GM19239 (cell line): ENCODE data around the gene PASK.
"Not testable (repeated sequence)": the region's sequence is repeated elsewhere in the genome, so short reads cannot be mapped to it uniquely, and the experiment has no call there.

ENCODE experiments used
- DNase-seq: peaks from one replicate; pipeline ENCODE4 v3.0.0; 2011; ENCODE audit warnings: low spot score; ENCODE audit not compliant: insufficient read length
- FAIRE-seq: peaks from 2 replicates; lab custom pipeline; 2011; peaks lifted over from hg19 to GRCh38; lab: Jason Lieb, UNC

Gene PASK

DNA sequence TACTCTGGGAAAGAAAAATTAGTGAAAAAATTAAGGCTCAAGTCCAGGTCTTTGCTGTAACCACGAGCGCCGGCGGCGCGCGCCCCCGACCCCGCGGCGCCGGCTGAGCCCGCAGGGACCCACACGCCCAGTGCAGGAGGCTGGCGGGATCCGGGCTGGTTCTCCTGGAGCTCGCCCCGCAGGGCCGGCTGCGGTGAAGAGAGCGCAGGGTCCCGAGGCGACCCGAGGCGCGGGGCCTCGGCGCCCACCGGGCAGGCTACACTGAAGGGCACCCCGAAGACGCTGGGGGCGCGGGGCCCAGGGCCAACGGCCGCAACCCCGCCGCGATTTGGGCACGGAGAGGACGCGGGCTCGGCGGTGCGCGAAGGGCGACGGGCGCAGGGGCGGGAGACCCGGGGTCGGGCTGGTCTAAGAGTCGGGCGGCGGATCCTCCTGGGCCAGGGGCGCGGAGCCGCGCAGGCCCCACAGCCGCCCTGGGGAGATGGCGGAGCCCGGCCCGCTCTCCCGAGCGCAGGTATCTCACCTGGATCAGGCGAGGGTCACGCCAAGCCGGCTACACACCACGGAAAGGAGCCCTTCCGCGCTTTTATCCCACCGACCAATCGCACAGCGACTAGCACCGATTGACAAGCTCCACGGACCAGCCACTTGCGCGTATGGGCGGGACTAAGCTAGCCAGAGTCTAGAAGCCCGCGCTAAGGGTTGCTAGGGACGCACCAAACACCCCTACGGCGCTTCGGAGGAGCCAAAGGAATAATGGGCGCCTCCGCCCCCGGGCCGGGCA, at the start of gene PASK:
Gene PASK (minus strand): TSS at position 582 of the 784 bp plus-strand sequence. CDS start 6,440 bp downstream, outside the sequence.
- DNase-seq = peak; percentile 94
- FAIRE-seq = peak; percentile 98

DNA sequence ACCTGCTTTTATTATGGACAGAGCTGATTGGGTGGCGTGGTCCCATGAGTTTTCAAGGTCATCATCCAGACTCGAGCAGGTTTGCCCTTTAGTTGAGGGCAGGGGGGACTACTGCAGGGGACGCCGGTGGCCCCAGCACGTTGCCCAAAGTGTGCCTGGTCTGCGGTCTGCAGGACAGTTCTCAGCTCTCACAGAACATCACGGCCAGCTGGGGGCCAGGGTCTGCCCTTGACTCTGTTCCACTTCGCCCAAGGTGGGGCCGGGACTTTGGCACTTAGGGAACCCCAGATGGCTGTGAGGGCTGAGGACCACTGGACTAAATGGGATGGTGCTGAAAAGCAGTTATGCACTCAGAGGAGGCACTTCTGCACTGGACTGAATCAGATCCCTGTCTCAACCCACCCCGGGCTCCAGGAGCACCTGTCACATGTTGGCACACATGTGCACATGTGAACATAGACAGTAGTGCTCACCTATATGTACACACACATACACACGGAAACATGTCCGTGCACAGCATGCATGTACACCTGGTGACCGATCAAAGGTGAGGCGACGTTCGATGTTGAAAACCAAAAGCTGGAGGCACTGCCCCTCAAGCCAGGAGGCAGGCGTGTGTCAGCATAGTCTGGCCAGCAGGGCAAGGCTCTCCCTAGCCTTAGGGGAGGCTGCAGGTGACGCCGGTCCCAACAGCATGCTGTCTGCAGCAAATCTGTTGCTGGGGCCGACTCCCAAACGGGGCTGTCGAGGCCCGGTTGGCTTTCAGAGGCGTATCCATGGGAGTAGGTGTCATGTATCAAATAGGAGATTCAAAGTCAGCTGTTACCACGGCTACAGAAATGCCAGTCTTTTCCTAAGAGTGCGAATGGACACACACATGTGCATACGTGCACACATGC, 49.4 kb upstream of the PASK start:
- DNase-seq = no peak
- FAIRE-seq = no peak

DNA sequence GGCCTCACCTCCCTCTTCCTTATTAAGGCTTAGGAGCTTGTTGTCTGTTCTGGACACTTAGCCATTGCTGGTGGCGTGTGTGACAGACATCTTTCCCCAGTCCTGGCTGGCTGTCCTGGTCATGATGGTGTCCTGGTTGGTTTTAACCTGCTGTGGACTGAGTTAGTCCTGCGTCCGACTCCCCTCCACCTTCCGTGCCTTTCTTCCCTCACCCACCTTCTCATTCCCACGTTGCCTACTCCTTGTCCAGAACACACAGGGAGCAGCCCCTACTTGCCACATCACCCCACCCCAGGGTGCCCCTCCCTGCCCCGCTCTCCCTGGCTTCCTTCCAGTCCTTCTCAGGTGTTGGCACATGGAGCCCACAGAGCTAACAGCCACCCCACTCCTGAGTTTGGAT, 48.7 kb upstream of the PASK start:
- FAIRE-seq (no peak), DNase-seq (no peak)

DNA sequence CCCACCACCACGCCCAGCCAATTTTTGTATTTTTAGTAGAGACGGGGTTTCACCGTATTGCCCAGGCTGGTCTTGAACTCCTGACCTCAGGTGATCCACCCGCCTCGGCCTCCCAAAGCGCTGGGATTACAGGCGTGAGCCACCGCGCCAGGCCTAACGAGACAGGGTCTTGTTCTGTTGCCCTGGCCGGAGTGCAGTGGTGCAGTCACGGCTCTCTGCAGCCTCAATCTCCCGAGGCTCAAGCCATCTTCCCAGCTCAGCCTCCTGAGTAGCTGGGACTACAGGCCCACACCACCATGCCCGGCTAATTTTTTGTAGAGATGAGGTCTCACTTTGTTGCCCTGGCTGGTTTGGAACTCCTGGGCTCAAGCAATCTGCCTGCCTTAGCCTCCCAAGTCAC, 48.0 kb upstream of the PASK start:
- not testable (repeated sequence) for FAIRE-seq, DNase-seq

DNA sequence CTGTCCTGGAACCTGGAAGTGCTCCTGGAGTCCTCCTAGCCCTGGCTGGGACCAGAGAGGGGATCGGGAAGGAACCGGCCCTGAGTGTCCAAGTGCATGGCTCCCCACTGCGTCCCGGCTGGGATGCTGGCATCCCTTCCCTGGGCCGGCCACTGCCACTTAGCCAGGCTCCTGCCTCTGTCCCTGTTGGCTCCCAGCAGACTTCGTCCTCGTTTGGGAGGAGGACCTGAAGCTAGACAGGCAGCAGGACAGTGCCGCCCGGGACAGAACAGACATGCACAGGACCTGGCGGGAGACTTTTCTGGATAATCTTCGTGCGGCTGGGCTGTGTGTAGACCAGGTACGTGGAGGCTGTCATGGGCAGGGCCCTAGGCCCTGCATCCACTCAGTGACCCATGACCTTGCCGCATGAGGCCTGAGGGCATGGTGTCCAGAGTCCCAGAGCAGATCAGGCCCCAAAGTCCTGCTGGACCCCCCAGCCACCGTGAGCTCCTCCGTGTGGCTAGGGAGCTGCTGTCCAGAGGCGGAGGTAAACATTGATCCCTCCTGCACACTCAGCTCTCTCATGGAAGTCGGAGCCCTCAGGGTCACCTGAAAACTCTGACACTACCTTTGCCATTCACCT, 46.3 kb upstream of the PASK start:
- FAIRE-seq = no peak
- DNase-seq = no peak

DNA sequence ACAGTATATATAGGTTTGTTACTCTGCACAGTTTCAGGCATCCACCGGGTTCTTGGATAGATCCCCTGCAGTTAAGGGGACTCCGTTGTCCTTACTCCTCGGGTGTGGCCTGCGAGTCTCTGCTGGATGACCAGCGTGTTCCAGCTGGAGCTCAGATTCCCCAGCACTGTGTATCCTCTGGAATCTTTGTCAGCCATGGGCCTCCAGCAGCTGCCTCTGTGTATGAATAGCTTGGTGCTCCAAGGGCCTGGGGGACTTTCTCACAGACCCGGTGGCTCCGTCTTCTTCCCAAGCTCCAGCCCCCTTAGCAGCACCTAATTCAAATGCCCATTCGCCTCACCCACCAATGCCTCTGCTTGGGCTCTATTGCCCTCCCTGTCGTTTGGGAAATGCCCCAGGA, 45.5 kb upstream of the PASK start:
- FAIRE-seq (no peak), DNase-seq (no peak)

DNA sequence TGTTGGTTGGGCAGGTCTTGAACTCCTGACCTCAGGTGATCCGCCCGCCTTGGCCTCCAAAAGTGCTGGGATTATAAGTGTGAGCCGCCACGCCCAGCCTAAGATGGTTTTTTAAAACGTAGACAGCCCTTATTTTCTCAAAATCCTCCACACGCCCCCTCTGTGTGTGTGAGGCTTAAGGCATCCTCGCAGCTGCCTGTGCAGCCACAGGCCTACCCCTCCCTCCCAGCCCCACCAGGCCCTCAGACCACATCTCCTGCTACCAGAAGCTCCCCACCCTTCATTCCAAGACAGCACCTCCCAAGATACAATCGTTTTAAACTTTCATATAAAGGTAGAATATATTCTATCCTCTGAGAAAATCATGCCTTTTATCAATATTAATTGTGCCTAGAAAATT, 44.0 kb upstream of the PASK start:
- FAIRE-seq = no peak
- no peak for DNase-seq

DNA sequence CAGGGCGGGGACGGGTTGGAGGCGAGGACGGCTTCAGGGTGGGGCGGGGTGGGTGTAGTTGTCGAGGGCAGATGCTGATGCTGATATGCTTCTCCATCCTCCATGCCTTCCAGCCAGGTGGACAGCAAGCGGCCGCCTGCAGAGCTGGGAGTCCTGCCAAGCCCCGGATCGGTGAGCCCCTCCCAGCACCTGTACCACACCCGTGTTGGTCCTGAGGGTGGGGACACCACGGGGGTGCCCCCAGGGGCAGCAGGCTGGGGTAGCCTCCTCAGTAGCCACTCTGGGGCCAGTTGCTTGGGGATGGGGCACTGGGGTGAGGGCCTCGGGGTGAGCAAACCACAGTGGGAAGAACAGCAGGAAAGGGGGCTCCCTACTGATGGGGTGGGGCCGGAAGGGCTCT, 41.8 kb upstream of the PASK start:
- DNase-seq (no peak), FAIRE-seq (no peak)

DNA sequence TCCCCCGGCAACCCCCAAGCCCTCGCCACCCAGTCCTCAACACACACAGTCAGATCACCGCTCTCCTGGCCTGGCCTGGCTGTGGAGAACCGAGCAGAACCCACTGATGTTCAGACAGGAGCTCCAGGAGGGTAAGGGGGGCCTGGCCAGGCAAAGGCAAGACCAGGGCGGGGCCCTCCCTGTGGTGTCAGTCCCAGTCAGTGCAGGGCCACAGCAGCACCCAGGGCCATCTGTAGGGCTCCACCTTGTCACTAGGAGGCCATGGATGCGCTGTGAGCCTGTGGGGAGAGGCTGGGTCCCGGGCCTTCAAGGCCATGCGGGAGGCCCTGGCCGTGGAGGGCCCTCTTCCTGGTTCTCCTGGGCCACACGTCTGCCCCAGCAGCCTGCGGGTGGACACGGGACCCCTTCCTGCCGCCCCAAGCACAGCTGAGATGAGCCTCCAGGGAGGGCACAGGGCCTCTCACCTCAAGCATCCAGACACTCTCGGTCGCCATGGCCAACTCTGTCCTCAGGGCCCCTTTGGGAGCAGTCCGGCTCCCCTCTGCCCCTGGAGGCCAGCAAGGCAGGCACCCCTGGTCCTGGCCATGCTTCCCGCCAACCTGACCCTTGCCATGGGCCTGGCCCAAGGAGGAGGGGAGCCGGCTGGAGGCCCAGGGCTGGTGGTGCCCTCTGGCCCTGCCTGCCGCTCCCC, 41.2 kb upstream of the PASK start:
- DNase-seq (no peak), FAIRE-seq (no peak)

DNA sequence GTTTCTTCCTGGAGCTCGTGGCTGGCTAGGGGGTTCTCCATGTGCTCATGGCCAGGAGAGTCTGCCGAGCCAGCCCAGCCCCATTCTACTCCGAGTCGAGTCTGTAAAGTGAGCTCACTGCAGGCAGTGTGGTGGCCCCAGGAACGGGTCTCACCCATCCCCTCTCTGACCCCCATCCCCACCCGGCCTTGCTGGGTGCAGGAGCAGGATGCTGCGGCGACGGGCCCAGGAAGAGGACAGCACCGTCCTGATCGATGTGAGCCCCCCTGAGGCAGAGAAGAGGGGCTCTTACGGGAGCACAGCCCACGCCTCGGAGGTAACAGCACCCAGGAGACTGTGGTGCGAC, 40.6 kb upstream of the PASK start:
- no peak for DNase-seq
- no peak for FAIRE-seq

DNA sequence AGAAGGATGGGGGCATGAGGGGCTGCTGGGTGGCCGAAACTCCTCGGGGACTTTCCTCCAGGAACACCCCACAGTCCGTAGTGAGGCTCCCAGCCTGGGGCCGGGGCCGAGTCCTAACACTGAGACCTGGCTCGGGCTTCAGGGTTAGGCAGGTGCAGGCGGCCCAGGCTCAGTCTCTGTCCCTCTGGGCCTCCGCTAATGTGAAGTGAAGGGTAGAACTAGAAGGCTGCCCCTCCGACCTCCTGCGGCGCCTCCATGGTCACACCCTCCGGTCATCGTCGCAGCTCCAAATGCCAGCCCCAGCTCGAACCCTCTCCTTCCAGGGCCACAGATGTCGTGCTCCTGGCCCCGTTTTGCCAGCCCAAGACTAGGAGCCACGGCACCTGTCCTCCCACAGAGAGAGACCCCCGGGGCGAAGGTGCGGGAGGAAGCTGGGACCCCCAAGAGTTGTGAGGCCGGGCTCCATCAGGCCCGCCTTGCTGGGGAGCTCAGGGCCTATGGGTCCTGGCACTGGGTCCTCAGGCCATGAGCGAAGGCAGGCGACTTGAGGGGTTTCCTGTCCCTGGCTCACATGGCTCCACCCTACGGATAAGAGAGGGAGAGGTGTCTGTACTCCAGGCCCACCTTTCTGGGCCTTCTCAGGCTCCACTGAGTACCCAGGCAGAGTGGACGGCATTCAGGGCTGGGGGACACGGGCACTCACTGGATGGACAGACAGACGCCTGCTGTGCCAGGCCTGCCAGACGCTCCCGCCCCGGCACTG, 40.0 kb upstream of the PASK start:
- DNase-seq = no peak
- no peak for FAIRE-seq

DNA sequence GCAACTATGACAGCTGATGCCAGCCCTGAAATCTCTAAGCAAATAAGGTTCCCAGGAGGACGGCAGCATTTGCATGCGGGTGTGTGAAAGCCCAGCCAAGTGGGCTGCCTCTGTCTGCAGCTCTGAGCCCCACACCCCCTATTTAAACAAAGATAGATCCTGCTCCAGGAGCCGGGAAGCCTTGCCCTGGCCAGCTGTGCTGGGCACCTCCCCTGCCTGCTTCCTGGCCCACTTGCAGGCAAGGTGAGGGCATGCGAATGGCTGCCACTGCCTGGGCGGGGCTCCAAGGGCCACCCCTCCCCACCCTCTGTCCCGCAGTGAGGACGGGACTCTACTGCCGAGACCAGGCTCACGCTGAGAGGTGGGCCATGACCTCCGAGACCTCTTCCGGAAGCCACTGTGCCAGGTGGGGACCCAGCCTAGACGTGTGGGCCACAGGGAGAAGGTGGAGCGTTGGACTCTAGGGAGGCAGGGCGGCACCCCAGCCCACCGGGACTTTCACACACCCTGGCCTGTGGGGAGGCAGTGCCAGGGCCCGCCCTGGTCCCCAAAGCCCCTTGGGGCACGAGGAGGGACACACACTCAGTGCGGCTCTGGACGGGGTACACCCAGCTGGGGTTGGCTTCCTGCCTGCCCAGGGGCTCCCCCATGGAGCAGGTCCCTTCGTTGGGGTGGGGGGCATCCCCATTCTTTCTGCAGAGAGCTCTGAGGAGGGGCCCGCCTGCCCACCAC, 39.3 kb upstream of the PASK start, which contains the start of gene ANO7:
Gene ANO7 (plus strand): TSS at position 317 of the 732 bp plus-strand sequence. CDS start 1,387 bp downstream, outside the sequence.
- DNase-seq (no peak), FAIRE-seq (no peak)

DNA sequence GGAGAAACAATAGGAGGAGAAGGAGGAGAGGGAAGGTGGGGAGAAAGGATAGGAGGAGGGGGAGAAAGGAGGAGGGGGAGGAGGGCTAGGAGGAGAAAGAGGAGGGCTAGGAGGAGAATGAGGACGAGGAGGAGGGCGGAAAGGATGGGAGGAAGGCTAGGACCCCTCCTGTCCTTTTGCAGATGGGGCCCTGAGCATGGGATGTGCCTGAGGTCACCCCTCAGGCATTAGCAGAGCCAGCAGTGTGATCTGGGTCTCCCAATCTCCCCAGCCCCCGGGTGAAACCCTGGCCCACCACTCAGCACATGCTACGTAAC, 38.6 kb upstream of the PASK start:
- DNase-seq (no peak), FAIRE-seq (no peak)

DNA sequence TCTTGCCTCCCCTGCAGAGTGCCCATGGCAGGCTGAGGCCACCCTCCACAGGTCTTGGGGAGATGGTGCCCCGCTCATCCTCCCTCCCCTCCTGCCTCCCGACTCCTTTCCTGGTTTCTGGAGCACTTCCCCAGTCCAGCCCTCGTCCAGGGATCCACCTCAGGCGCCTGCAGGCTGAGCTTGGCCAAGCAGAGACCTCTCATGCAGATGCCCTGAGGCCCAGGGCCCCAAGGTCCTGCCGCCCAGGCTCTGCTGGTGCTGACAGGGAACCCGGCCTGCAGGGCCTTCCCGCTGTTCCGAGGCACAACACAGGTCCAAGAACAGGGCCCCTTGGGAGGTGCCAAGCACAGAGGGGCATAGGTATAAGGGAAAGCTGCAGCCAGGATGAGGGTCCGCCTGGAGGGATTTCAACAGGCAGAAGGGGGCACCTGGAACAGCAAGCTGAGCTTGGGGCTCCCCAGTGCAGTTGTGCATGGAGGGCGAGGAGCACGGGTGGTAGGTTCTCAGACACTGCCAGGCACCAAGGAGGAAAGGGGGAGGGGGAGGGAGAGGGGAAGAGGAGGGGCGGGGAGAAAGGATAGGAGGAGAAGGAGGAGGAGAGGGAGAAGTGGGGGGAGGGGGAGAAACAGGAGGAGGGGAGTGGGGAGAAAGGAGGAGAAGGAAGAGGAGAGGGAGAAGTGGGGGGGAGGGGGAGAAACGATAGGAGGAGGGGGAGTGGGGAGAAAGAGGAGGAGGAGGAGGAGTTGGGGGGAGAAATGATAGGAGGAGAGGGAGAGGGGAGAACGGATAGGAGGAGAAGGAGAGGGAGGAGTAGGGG, 38.0 kb upstream of the PASK start:
- no peak for FAIRE-seq

DNA sequence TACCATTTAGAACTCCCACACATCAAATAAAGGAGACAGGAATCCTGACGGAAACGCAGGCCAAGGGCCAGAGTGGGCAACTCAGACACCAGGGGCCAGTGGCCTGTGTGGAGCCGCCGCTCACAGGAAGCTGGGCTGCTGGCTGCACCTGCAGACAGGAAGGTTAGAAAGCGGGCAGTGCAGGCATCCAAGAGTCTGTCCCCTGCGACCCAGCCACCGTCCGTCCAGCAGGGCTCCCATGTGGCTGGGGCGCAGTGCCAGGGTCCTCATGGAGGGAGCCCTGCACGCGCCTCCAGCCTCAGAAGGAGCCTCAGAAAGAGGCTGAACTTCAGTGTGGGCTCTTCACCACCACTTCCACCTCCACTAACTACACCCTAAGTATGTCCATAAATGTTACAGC, 36.7 kb upstream of the PASK start:
- FAIRE-seq (no peak), DNase-seq (no peak)

More for the DNA sequence above, 38.0 kb upstream of the PASK start:
- DNase-seq = no peak

DNA sequence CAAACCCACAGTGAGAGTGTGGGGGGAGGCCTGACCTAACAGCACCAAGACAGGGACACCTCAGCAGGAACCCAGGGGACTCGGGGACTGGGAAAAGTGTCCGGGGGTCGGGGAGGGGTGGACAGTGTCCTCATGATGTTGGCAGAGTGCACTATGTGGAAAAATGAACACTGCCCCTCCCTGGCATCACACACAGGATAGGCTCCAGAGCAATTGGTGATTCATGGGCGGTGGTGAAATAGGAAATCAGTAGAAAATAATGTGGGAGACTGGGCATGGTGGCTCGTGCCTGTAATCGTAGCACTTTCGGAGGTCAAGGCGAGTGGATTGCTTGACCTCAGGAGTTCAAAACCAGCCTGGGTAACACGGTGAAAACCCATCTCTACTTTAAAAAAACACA, 35.6 kb upstream of the PASK start:
- no peak for FAIRE-seq
- no peak for DNase-seq

DNA sequence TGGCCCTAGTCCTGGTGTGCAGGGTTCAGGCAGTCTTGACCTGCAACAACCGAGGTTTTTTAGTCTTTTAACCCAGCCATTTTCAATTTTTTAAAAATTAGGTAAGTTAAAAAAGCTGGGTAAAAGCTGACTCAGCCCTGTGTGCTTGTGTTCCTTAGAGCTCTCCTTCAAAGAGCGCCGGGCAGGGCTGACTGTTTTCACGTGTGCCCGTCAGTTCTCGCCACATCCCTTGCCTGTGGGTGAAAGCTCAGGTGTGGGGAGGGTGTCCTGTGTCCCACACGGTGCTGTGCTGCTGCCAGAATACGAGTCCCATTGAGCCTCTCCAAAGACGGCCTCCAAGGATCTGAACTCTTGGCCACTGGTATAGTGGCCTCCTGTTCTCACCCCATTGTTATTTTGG, 33.9 kb upstream of the PASK start:
- FAIRE-seq (no peak), DNase-seq (no peak)

DNA sequence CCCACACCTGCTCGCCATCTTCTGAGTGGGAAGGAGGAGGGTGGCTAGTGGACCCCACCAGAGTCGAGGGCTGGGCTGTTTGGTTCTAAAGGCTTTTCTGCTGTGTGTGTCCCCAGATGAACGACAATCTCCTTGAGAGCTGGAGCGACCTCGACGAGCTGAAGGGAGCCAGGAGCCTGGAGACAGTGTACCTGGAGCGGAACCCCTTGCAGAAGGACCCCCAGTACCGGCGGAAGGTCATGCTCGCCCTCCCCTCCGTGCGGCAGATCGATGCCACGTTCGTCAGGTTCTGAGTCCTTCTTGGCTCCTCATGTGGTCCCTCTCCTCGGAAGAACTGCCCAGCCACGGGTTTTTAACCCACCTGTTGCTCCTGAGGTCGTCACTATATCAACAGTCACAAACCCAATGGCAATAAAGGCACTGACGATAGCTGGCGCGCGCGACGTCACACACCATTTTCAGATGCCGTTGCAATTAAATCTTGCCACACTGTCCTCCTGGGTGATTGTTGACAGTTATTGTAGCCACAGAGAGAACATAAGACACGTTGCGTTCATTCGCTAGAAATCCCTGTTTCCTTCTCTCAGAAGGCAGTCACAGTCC, 33.4 kb upstream of the PASK start:
- no peak for DNase-seq
- FAIRE-seq = no peak
